ENCODE measurements around the gene TMEM151A. TPM values are rescaled to one million over a fixed set of nuclear protein-coding genes. Genes with fewer than 3 reads are reported as not detected.
A peak's percentile ranks its signal among the peaks of the same experiment; 100 is the strongest.

TMEM151A gene
- total RNA-seq, 1 experiment from 2014 or later: 1.5 TPM

DNA sequence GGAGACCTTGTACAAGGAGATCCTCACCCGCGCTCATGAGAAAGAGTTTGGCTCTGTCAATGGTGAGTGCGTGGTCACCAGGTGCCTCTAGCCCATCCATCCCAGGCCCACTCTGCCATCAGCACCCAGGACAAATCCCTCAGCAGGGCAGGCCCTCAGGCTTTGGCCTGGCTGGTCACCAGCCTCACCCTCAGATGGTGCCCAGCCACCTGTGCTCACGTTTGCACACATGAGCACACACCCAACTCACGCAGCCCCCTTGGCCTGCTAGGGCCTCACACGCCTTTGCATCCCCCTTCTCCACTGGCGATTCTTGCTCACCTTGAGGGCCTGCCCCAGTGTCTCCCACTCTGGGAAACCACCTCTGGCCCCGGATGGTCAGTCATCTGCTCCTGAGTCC lies 27.3 kb upstream of the TMEM151A start:
- H3K9me3 ChIP-seq (ENCODE audit: low read depth, low read length, poor library complexity, severe bottlenecking): no peaks in the 10 kb centered on the region
- no peak for DNase-seq (ENCODE audit: low spot score)
- POLR2A ChIA-PET (ENCODE audit: low non-redundant PET): no interaction called here
- H3K36me3 ChIP-seq (ENCODE audit: insufficient read depth, low read length, poor library complexity, severe bottlenecking): peaks cover 51% of the 10 kb centered on the region
- no TSS peak for BruUV-seq (replicated peaks)
- CTCF ChIA-PET: no interaction called here
- no peak overlapping the region for H3K4me3 ChIP-seq (ENCODE audit: low read depth, low read length, poor library complexity, severe bottlenecking)
- H3K4me1 ChIP-seq (ENCODE audit: insufficient read depth, low read length, poor library complexity, severe bottlenecking): peaks cover 7% of the 10 kb centered on the region
- intact Hi-C loops (cut with micrococcal nuclease; ENCODE audit: unreplicated experiment): no loop called here
- TF ChIP-seq EZH2 (IDR thresholded peaks at IDR 0.05; ENCODE audit: borderline replicate concordance, low read depth, low read length, poor library complexity, severe bottlenecking): no peak
- TF ChIP-seq, protein P1, sequence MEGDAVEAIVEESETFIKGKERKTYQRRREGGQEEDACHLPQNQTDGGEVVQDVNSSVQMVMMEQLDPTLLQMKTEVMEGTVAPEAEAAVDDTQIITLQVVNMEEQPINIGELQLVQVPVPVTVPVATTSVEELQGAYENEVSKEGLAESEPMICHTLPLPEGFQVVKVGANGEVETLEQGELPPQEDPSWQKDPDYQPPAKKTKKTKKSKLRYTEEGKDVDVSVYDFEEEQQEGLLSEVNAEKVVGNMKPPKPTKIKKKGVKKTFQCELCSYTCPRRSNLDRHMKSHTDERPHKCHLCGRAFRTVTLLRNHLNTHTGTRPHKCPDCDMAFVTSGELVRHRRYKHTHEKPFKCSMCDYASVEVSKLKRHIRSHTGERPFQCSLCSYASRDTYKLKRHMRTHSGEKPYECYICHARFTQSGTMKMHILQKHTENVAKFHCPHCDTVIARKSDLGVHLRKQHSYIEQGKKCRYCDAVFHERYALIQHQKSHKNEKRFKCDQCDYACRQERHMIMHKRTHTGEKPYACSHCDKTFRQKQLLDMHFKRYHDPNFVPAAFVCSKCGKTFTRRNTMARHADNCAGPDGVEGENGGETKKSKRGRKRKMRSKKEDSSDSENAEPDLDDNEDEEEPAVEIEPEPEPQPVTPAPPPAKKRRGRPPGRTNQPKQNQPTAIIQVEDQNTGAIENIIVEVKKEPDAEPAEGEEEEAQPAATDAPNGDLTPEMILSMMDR (conservative IDR thresholded peaks at IDR 0.05; ENCODE audit: low read depth, low read length): no peak
- H3K27me3 ChIP-seq (replicated peaks; ENCODE audit: insufficient read depth, low read depth, low read length, poor library complexity): no peaks in the 10 kb centered on the region
- no peak overlapping the region for H3K27ac ChIP-seq (ENCODE audit: low read depth, low read length, poor library complexity, severe bottlenecking)

DNA sequence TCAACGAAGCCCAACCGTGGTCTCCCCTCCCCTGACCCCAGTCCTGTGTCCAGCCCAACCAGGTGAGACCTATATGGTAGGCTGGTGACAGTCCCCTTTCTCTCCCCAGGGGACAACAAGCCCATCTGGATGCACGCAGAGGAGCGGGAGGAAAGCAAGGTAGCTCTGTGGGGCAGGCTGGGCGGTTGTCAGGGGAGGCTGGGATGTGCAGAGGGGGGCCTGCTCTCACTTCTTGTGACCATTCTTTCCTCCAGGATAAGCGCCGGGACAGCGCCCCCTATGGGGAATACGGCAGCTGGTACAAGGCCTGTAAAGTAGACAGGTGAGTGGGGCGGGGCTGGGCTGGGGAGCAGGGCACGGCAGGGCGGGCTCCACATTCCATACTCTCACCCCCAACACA lies 26.8 kb upstream of the TMEM151A start:
- H3K4me3 ChIP-seq (ENCODE audit: low read depth, low read length, poor library complexity, severe bottlenecking): no peak overlapping the region
- POLR2A ChIA-PET (ENCODE audit: low non-redundant PET): no interaction called here
- no TSS peak for BruUV-seq (replicated peaks)

DNA sequence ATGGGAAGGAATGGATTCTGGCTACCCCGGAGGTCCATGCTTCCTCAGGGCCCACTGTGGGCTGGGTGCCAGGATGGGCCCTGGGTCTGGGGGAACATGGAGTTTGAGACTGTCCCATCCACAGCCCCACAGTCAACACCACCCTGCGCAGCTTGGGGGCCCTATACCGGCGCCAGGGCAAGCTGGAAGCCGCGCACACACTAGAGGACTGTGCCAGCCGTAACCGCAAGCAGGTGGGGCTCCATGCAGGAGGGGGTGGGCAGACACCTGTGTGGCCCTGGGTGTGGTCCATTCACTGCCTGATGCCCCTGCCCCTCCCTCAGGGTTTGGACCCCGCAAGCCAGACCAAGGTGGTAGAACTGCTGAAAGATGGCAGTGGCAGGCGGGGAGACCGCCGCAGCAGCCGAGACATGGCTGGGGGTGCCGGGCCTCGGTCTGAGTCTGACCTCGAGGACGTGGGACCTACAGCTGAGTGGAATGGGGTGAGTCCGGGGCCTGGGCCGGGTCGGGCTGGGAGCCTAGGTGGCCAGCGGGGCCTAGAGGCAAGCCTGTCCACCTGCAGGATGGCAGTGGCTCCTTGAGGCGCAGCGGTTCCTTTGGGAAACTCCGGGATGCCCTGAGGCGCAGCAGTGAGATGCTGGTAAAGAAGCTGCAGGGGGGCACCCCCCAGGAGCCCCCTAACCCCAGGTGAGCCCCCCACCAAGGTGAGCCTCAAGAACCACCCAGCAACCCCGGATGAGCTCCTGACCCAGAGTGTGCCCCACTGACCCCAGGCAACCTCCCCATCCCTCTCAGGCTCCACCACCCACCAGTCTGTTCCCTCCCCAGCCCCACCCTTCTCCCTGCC lies 25.9 kb upstream of the TMEM151A start:
- TF ChIP-seq EZH2 (IDR thresholded peaks at IDR 0.05; ENCODE audit: borderline replicate concordance, low read depth, low read length, poor library complexity, severe bottlenecking): no peak
- TF ChIP-seq, protein P1 (conservative IDR thresholded peaks at IDR 0.05; ENCODE audit: low read depth, low read length): no peak
- Histone ChIP-seq H3K4me1 (ENCODE audit: insufficient read depth, low read length, poor library complexity, severe bottlenecking) (peaks cover 13% of the 10 kb centered on the region), H3K27me3 (replicated peaks; ENCODE audit: insufficient read depth, low read depth, low read length, poor library complexity) (no peaks in the 10 kb centered on the region), H3K36me3 (ENCODE audit: insufficient read depth, low read length, poor library complexity, severe bottlenecking) (peaks cover 38% of the 10 kb centered on the region), H3K9me3 (ENCODE audit: low read depth, low read length, poor library complexity, severe bottlenecking) (no peaks in the 10 kb centered on the region), H3K27ac (ENCODE audit: low read depth, low read length, poor library complexity, severe bottlenecking) (no peak overlapping the region), H3K4me3 (ENCODE audit: low read depth, low read length, poor library complexity, severe bottlenecking) (no peak overlapping the region)
- intact Hi-C loops (cut with micrococcal nuclease; ENCODE audit: unreplicated experiment): no loop called here
- POLR2A ChIA-PET (ENCODE audit: low non-redundant PET): no interaction called here
- CTCF ChIA-PET: interaction anchor here (1.2 to 1.3 kb wide), 2 partner anchors 7 to 17 kb away, joined by 3 to 4 read pairs; no protein-coding TSS in a partner anchor
- no peak for DNase-seq (ENCODE audit: low spot score)
- no TSS peak for BruUV-seq (replicated peaks)

More for the DNA sequence above, 26.8 kb upstream of the TMEM151A start:
- intact Hi-C loops (cut with micrococcal nuclease; ENCODE audit: unreplicated experiment): no loop called here
- no peak for TF ChIP-seq EZH2 (IDR thresholded peaks at IDR 0.05; ENCODE audit: borderline replicate concordance, low read depth, low read length, poor library complexity, severe bottlenecking)
- TF ChIP-seq, protein P1 (conservative IDR thresholded peaks at IDR 0.05; ENCODE audit: low read depth, low read length): peak; percentile 67
- Histone ChIP-seq H3K27ac (ENCODE audit: low read depth, low read length, poor library complexity, severe bottlenecking) (no peak overlapping the region), H3K36me3 (ENCODE audit: insufficient read depth, low read length, poor library complexity, severe bottlenecking) (peaks cover 47% of the 10 kb centered on the region), H3K9me3 (ENCODE audit: low read depth, low read length, poor library complexity, severe bottlenecking) (no peaks in the 10 kb centered on the region), H3K27me3 (replicated peaks; ENCODE audit: insufficient read depth, low read depth, low read length, poor library complexity) (no peaks in the 10 kb centered on the region), H3K4me1 (ENCODE audit: insufficient read depth, low read length, poor library complexity, severe bottlenecking) (peaks cover 12% of the 10 kb centered on the region)
- peak; percentile 62 for DNase-seq (ENCODE audit: low spot score)
- CTCF ChIA-PET: no interaction called here

Data from A673 (cell line).